HEK293T (cell line): Measurements from ENCODE around the gene CDKN2AIP.

Experiments
- CTCF ChIA-PET: fragments of 350-600 bp; formaldehyde crosslinking; extraction: SDS; loops from one replicate; lab custom pipeline; 2021; ENCODE audit warnings: antibody characterized with exemption, inconsistent platforms; lab: Yijun Ruan, JAX
- POLR2A ChIA-PET: fragments of 350-600 bp; formaldehyde crosslinking; extraction: SDS; loops from one replicate; lab custom pipeline; 2020; ENCODE audit warnings: antibody characterized with exemption, inconsistent platforms; lab: Yijun Ruan, JAX
- DNase-seq: peaks from one replicate; pipeline ENCODE4 v3.0.0; 2012; ENCODE audit warnings: mixed read lengths; ENCODE audit errors: extremely low spot score
- ARNT ChIP-seq: fragments of 450-650 bp; IDR thresholded peaks from 2 replicates; pipeline ENCODE4 v1.6.1; 2017; ENCODE audit warnings: mild to moderate bottlenecking
- BHLHE40 ChIP-seq: fragments of 450-650 bp; IDR thresholded peaks from 2 replicates; pipeline ENCODE4 v1.6.1; 2016; ENCODE audit warnings: mild to moderate bottlenecking, moderate library complexity, borderline replicate concordance
- CTBP1 ChIP-seq: fragments of 450-650 bp; IDR thresholded peaks from 2 replicates; pipeline ENCODE4 v1.6.1; 2016; ENCODE audit warnings: borderline replicate concordance
- ELF4 ChIP-seq: fragments of 450-650 bp; IDR thresholded peaks from 2 replicates; pipeline ENCODE4 v1.6.1; 2017; ENCODE audit warnings: antibody characterized with exemption
- FOXA1 ChIP-seq: fragments of 450-650 bp; IDR thresholded peaks from 2 replicates; pipeline ENCODE4 v1.6.1; 2016; ENCODE audit warnings: mild to moderate bottlenecking
- FOXK2 ChIP-seq: fragments of 450-650 bp; IDR thresholded peaks from 2 replicates; pipeline ENCODE4 v1.6.1; 2016; ENCODE audit warnings: mild to moderate bottlenecking
- FOXM1 ChIP-seq: fragments of 450-650 bp; IDR thresholded peaks from 2 replicates; pipeline ENCODE4 v1.6.1; 2017; ENCODE audit warnings: mild to moderate bottlenecking, borderline replicate concordance
- HDGF ChIP-seq: fragments of 450-650 bp; IDR thresholded peaks from 2 replicates; pipeline ENCODE4 v1.6.1; 2017; ENCODE audit warnings: antibody characterized with exemption, borderline replicate concordance
- L3MBTL2 ChIP-seq: fragments of 450-650 bp; conservative IDR thresholded peaks from 2 replicates; pipeline ENCODE4 v1.6.1; 2016; ENCODE audit warnings: mild to moderate bottlenecking
- LEF1 ChIP-seq: fragments of 450-650 bp; IDR thresholded peaks from 2 replicates; pipeline ENCODE4 v1.6.1; 2017; ENCODE audit warnings: mild to moderate bottlenecking, borderline replicate concordance
- NFRKB ChIP-seq: fragments of 450-650 bp; IDR thresholded peaks from 2 replicates; pipeline ENCODE4 v1.6.1; 2016; ENCODE audit warnings: mild to moderate bottlenecking, moderate library complexity
- SP1 ChIP-seq: fragments of 450-650 bp; IDR thresholded peaks from 2 replicates; pipeline ENCODE4 v1.6.1; 2017
- SUZ12 ChIP-seq: fragments of 450-650 bp; IDR thresholded peaks from 2 replicates; pipeline ENCODE4 v1.6.1; 2016; ENCODE audit warnings: mild to moderate bottlenecking
- TARDBP ChIP-seq: fragments of 450-650 bp; IDR thresholded peaks from 2 replicates; pipeline ENCODE4 v1.6.1; 2016
- ZNF384 ChIP-seq: fragments of 450-650 bp; IDR thresholded peaks from 2 replicates; pipeline ENCODE4 v1.6.1; 2016
- TF ChIP-seq, protein P1 (sequence below): fragments of 450-650 bp; IDR thresholded peaks from 2 replicates; pipeline ENCODE4 v1.6.1; 2016

The CDKN2AIP gene

DNA sequence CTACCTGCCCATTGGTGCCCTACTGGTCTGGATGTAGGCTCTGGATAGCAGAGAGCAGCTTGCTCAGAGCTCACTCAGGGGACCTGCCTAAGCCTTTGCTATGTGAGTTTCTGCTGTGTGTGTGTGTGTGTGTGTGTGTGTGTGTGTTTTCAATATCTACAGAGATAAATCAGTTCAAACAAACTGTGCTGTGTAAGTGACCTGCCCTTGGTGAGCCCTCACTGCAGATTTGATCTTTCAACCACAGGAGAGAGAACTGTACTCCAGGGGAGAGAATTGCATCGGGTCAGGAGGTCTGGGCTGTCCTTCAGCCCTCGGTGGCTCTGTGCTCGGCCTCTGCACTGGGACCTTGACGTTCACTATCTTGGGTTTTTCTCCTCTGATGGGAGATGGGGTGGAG lies 35.0 kb upstream of the CDKN2AIP start:
- DNase-seq: no peak
- ChIA-PET CTCF (no interaction called here), POLR2A (interaction anchor here (2.4 kb wide), 1 partner anchor 11 kb away, joined by 11 read pairs; no protein-coding TSS in a partner anchor)
- TF ChIP-seq HDGF: no peak
- TF ChIP-seq TARDBP: no peak

DNA sequence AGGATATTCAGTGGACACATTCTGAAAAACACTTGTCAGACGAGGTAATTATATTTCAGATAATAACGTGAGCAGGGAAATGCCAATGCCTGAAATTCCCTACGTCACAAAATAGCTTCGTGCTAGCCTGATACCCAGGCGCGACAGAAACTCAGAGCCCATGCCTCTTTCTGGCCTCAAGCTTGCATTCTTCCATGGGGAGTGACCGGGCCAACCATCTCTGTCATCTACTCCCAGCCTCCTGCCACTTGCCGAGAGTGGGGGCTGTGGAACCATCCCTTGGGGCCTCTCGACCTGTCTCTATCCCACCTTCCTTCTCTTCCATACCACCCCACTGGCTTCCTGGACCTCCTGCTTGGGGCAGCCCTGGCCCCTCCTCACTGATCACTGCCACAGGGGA lies 34.5 kb upstream of the CDKN2AIP start:
- POLR2A ChIA-PET: interaction anchor here (2.4 kb wide), 1 partner anchor 11 kb away, joined by 11 read pairs; no protein-coding TSS in a partner anchor
- no peak for TF ChIP-seq NFRKB
- no peak for TF ChIP-seq ZNF384
- no peak for TF ChIP-seq ARNT
- no peak for TF ChIP-seq SUZ12
- no peak for TF ChIP-seq HDGF
- TF ChIP-seq TARDBP: no peak
- TF ChIP-seq ELF4: no peak
- TF ChIP-seq L3MBTL2: no peak
- no peak for TF ChIP-seq CTBP1
- no peak for TF ChIP-seq SP1
- TF ChIP-seq, protein P1, sequence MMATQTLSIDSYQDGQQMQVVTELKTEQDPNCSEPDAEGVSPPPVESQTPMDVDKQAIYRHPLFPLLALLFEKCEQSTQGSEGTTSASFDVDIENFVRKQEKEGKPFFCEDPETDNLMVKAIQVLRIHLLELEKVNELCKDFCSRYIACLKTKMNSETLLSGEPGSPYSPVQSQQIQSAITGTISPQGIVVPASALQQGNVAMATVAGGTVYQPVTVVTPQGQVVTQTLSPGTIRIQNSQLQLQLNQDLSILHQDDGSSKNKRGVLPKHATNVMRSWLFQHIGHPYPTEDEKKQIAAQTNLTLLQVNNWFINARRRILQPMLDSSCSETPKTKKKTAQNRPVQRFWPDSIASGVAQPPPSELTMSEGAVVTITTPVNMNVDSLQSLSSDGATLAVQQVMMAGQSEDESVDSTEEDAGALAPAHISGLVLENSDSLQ: no peak
- TF ChIP-seq BHLHE40: no peak
- TF ChIP-seq FOXM1: no peak
- TF ChIP-seq FOXA1: no peak
- no peak for DNase-seq
- CTCF ChIA-PET: no interaction called here

DNA sequence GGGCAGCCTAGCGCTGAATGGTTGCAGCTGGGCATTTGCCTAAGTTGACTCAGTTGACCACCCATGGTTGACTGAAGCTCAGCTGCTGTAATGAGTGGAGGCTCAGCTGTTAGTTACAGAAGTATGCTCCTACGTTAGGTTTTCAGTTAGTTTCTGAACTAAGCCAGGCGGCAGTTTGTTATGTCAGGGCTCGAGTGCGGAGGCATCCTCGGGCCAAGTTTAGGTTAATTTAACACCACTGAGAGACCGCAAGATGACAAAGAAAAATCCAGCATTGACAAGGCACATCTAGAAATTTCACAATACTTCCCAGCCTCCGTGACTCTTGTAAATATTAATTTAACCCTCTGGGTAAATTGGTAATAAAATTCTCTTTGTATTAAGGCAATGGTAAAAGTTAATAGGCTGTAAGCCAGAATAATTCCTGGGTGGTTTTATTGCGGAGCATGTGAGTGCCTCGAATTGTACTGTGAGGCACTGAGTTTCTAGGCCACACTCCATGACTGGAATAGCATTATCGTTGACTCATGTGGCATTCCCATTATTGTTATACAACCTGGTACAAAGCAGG lies 33.1 kb upstream of the CDKN2AIP start:
- CTCF ChIA-PET: no interaction called here
- no peak for TF ChIP-seq NFRKB
- TF ChIP-seq CTBP1: no peak
- no peak for TF ChIP-seq SUZ12
- no peak for TF ChIP-seq BHLHE40
- TF ChIP-seq HDGF: no peak
- no peak for TF ChIP-seq TARDBP
- no peak for TF ChIP-seq FOXM1
- TF ChIP-seq FOXK2: no peak
- TF ChIP-seq ZNF384: no peak
- TF ChIP-seq L3MBTL2: no peak
- TF ChIP-seq SP1: no peak
- no peak for TF ChIP-seq ARNT
- TF ChIP-seq FOXA1: no peak
- TF ChIP-seq ELF4: no peak
- no peak for DNase-seq
- POLR2A ChIA-PET: interaction anchor here (2.4 kb wide), 1 partner anchor 13 kb away, joined by 11 read pairs; no protein-coding TSS in a partner anchor

DNA sequence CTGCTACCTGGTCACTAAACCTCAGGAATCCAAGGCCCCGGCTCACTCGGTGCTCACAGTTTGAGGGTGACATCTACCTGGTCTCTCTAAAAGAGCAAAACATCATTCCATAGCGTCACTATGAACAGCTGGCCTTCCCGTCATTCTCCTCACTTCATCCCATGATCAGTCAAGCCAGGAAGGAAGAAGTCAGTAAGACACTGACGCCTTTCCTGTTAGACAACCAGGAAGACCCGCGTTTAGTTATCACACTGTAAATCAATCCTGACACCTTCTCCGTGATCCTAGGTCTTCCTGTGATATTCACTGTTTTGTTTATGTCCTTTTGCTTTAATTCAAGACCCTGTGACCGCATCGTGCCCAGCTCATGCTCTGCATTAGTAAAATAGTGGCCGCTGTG lies 31.6 kb upstream of the CDKN2AIP start:
- DNase-seq: no peak
- CTCF ChIA-PET: interaction anchor here (0.5 kb wide), 1 partner anchor 190 kb away, joined by 3 read pairs; no protein-coding TSS in a partner anchor
- no peak for TF ChIP-seq SUZ12
- no peak for TF ChIP-seq FOXM1
- TF ChIP-seq ARNT: no peak
- no peak for TF ChIP-seq FOXK2
- no peak for TF ChIP-seq TARDBP
- TF ChIP-seq ELF4: no peak
- no peak for TF ChIP-seq SP1
- TF ChIP-seq CTBP1: no peak
- TF ChIP-seq BHLHE40: no peak
- TF ChIP-seq LEF1: no peak
- TF ChIP-seq, protein P1: no peak
- TF ChIP-seq ZNF384: no peak
- no peak for TF ChIP-seq HDGF
- TF ChIP-seq NFRKB: no peak
- POLR2A ChIA-PET: no interaction called here

DNA sequence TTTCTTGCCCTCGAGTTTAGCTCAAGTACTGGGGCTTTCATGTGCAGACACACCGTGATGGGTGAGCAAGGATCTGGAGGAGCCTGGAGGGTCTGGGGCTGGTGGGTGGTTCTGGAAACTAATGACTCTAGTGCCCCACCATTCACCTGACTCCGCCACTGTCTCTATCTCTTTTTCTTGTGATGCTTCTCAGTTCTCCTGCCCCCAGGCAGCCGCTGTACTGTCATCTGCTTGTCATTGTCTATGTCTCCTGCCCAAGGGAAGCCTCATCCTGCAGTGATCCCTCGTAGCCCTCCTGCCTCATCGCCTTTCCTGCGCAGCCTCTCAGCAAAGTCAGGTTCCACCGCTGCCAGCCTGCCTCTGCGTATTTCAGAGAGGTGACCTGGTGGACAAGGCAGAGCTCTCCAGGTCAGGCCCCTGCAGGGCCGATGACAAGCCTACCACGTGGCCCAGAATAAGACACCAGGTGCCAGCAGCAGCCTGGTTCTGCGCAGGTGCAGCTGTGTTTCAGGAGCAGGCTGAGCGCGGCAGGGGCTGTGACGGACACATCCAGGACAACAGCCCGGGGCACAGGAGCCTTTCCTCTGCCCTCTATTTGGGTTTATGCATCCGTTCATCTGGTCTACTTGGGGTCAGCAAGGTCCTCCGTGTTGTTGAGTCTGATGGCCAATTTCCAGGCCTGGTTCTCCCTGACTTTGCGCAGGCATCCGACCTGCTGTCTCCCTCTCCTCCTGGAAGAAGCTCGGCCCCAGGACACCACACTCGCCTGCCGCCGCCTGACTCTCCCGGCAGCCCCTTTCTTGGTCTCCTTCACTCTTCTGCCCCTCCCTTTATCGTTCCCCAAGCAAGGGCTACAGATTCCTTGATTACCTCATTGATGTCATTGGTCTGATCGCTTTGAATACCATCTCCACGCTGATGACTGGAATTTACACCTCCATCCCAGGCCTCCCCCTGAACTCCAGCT lies 30.9 kb upstream of the CDKN2AIP start:
- TF ChIP-seq, protein P1: no peak
- TF ChIP-seq TARDBP: no peak
- no peak for TF ChIP-seq NFRKB
- no peak for TF ChIP-seq BHLHE40
- TF ChIP-seq FOXM1: no peak
- TF ChIP-seq FOXA1: no peak
- TF ChIP-seq ELF4: no peak
- TF ChIP-seq HDGF: no peak
- no peak for TF ChIP-seq ZNF384
- no peak for TF ChIP-seq FOXK2
- no peak for TF ChIP-seq L3MBTL2
- no peak for TF ChIP-seq SUZ12
- no peak for TF ChIP-seq LEF1
- TF ChIP-seq CTBP1: no peak
- no peak for TF ChIP-seq SP1
- TF ChIP-seq ARNT: no peak
- CTCF ChIA-PET: no interaction called here
- POLR2A ChIA-PET: interaction anchor here (1.0 kb wide), 1 partner anchor 30 kb away, joined by 3 read pairs; the partner anchor contains the start of gene CDKN2AIP
- DNase-seq: no peak
